GM18861 (cell line): ENCODE measurements around the gene TALDO1.

Experiments
- ATAC-seq: cut with Tn5 transposase; IDR thresholded peaks from one replicate; pipeline ENCODE4 v1.9.1; 2021; ENCODE audit not compliant: unreplicated experiment

Gene TALDO1

DNA sequence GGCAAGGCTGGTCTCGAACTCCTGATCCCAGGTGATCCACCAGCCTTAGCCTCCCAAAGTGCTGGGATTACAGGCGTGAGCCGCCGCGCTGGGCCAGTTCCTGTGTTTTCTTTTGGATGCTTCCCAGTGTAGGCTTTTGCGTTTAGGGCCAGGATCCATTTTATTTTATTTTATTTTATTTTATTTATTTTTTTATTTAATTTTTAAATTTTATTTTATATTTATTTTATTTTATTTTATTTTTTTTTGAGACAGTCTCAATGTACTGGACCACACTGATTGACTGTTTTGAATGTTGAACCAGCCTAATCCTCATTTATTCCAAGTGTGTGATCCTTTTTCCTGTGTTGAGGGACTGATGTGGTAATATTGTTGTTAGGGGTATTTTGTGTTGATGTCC lies 32.8 kb upstream of the TALDO1 start:
- no peak for ATAC-seq

DNA sequence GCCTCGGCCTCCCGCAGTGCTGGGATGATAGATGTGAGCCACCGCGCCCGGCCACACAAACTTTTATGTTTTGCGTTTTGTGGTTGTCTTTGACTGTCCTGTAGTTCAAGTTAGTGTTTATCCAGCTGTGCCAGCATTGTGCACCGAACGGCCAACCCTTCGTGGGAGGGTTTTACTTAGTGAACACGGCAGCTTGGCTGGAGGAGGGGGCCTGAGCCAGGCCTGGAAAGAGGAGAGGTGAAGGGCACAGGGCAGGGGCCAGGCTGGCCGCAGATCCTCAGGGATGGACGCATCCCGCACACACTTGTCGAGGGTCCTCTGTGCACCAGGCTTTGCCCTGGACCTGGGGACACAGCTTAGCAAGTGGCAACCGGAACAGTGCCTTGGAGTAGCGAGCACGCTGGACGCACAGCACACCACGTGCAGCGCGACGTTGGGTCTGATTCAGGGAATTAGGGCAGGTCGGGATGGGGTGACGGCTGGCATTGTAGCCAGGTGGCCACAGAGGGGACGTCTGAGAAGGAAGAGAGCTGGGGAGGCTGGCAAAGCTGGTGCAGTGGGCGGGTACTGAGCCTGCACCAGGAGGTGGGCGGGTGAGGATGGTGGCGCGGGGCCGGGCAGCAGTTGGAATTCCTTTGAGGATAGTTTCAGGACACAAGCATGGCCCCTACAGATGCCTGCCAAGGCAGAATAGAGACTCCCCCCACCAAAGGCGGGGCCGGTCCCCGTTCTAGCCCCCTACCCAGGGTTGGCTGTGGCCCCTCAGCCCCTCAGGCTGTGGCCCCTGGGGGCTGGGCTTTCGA lies 27.8 kb upstream of the TALDO1 start:
- ATAC-seq, result no peak

DNA sequence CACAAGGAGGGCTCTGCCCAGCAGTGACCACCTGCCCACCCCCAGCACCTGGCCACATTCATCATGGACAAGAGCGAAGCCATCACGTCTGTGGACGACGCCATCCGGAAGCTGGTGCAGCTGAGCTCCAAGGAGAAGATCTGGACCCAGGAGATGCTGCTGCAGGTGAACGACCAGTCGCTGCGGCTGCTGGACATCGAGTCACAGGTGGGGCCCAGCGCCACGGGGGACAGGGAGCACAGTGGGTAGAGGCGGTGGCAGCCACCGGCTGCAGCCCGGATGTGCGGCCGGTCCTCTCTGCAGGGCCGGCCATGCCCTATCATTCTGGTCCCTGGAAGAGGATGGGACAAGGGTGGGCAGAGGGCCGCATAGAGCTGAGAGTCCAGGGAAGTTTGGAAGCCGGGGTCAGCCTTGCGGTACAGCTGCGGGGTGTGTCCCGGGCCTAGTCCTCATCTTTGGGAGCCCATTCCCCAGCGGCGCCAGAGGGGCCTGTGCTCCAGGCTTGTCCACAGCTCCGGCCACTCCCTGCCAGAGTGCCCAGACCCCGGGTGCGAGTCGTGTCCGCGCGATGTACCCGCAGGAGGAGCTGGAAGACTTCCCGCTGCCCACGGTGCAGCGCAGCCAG lies 27.1 kb upstream of the TALDO1 start:
- no peak for ATAC-seq

DNA sequence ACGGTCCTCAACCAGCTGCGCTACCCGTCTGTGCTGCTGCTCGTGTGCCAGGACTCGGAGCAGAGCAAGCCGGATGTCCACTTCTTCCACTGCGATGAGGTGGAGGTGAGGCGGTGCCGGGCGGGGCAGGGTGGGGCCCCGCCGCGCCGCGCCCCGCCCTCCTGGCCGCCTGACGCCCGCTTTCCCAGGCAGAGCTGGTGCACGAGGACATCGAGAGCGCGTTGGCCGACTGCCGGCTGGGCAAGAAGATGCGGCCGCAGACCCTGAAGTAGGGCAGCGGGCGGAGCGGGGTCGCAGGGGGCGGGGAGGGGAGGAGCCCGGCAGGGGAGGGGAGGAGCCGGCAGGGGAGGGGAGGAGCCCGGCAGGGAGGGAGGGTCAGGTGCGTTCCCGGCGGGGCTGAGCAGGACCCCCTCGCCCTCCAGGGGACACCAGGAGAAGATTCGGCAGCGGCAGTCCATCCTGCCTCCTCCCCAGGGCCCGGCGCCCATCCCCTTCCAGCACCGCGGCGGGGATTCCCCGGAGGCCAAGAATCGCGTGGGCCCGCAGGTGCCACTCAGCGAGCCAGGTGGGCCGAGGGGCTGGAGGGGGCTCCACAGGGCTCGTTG lies 26.5 kb upstream of the TALDO1 start:
- ATAC-seq, result no peak

DNA sequence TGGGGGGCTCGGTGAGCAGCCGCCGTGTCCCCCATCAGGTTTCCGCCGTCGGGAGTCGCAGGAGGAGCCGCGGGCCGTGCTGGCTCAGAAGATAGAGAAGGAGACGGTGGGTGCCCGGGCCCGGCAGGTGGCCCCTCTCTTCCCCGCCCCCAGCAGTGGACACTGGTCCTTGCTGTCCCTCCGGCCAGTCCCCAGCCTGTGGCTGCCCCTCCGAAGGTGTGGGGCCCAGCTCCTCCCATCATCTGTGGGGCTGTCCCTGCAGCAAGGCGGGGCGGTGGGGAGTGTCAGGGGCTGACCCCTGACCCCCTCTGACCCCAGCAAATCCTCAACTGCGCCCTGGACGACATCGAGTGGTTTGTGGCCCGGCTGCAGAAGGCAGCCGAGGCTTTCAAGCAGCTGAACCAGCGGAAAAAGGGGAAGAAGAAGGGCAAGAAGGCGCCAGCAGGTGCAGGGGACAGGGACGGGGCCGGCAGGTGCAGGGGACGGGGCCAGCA lies 26.0 kb upstream of the TALDO1 start:
- no peak for ATAC-seq

DNA sequence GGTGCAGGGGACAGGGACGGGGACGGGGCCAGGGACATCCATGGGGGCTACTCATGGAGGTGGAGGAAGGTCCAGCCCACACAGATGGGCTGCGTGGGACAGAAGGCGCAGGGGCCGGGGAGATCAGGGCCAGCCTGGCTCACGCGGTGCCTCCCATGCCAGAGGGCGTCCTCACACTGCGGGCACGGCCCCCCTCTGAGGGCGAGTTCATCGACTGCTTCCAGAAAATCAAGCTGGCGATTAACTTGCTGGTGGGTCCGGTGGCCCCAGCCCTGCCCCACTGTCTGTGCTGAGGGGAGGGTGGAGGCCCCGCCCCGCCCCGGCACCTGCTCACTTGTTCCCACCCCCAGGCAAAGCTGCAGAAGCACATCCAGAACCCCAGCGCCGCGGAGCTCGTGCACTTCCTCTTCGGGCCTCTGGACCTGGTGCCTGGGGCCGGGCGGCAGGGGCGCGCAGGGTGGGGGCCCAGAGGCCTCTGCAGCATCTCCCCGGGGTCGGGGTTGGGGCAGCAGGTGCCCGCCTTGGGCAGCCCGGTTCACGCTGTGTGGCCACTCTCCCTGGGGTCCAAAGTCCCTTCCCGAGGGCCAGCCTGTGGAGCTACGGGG lies 25.4 kb upstream of the TALDO1 start:
- ATAC-seq, result no peak

DNA sequence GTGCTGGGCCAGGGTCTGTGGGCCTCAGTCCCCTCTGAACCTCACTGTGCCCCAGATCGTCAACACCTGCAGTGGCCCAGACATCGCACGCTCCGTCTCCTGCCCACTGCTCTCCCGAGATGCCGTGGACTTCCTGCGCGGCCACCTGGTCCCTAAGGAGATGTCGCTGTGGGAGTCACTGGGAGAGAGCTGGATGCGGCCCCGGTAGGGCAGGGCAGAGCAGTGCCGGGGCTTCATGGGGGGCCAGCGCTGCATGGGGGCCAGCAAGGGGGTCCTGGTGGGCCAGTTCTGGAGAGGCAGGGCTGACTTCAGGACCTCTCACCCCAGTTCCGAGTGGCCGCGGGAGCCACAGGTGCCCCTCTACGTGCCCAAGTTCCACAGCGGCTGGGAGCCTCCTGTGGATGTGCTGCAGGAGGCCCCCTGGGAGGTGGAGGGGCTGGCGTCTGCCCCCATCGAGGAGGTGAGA lies 24.9 kb upstream of the TALDO1 start:
- no peak for ATAC-seq

DNA sequence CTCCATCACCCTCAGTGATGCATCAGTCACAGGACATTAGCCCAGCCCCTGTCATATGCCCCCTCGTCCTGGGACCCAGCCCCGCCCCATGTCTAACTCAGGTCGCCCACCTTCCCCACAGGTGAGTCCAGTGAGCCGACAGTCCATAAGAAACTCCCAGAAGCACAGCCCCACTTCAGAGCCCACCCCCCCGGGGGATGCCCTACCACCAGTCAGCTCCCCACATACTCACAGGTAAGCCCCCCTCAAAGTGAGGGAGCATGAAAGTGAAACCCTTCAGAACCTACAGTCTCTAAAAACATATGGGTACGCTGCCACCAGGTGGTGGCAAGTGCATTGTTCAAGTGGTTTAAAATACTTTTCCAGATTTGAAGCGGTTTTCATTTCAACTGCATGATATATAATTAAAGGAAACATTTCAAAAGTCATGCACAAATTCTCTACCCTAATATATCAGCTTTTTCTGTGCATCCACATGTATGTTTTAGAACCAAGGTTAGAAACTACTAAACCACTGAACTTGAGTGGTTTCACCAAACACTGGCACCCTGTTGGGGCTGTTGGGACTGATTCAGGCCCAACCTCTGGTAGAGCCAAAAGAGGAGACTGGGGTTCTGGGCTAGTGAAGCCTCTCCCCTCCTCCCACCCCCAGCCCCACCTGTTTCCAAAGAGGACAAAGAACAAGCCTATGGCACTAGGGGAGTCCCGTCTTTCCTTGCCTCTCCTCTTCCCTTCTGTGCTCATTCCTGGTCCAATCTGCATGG lies 24.0 kb upstream of the TALDO1 start:
- ATAC-seq, result no peak

DNA sequence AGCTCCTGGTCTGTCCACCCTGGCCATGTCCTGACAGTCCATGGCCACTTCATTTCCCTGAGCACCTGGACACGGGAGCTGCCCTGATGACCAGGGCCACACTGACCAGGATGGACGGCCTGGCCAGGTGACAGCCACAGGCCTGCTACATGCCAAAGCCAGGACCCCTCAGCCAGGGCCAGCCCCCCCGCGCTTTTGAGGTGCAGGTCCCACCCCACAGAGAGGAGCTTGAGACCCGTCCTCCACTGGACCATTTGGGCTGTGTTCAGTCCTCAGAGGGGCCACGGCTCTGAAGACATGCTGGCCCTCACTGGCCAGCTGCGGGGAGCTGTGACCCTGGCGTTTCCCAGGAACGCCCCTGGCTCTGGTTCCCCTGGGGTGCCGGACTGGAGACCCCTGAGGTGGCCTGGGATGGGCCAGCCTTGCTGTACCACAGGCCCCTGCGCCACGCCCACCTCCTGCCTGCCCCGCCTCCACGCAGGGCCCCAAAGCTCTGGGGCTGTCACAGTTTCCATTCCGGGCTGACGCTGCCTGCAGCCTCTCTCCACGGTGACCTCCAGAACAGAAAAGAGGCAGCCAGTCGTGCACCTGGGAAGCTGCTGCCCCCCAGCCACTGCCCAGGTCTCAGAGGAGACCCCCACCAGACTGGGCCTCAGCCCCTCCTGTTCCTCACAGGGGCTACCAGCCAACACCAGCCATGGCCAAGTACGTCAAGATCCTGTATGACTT lies 23.1 kb upstream of the TALDO1 start:
- no peak for ATAC-seq

DNA sequence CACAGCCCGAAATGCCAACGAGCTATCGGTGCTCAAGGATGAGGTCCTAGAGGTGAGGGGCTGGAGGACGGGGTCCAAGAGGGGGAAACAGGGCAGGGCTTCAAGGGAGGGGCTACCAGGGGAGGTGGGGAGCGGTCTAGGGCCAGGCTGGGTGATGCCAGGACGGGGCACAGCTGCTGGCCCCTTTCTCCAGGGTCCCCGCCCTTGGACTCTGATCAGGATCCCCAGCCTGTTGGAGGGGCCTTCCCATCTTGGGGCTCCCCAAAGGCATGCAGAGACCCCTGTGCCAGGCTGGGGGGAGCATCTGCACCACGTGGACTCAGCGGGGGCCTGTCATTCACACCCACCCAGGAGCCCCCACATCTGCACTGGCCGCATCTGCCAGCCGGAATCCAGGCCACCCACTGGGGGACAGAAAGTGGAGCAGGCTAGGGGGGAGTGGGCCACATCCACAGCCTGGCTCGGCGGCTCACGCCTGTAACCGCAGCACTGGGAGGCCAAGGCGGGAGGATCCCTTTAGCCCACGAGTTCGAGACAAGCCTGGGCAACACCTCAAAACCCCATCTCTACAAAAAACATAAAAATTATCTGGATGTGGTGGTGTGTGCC lies 22.4 kb upstream of the TALDO1 start:
- ATAC-seq, result no peak

DNA sequence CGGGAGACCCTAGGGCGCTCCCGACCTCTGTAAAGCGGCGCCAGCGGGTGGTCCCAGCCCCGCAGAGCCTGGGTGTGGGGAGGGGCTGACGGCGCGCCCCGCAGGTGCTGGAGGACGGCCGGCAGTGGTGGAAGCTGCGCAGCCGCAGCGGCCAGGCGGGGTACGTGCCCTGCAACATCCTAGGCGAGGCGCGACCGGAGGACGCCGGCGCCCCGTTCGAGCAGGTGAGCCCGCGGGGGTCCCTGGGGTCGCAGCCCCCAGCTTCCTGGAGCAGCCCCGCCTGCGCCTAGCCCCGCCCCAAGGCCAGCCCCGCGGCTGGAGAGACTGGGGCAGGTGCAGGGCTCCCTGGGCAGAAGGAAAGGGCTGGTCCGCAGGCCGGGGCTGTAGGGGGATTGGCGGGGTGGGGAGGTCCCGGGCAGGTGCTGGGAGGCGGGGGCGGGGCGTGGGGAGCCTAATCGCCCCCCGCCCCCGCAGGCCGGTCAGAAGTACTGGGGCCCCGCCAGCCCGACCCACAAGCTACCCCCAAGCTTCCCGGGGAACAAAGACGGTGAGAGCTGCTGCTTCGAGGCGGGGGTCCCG lies 21.6 kb upstream of the TALDO1 start:
- ATAC-seq, result no peak

DNA sequence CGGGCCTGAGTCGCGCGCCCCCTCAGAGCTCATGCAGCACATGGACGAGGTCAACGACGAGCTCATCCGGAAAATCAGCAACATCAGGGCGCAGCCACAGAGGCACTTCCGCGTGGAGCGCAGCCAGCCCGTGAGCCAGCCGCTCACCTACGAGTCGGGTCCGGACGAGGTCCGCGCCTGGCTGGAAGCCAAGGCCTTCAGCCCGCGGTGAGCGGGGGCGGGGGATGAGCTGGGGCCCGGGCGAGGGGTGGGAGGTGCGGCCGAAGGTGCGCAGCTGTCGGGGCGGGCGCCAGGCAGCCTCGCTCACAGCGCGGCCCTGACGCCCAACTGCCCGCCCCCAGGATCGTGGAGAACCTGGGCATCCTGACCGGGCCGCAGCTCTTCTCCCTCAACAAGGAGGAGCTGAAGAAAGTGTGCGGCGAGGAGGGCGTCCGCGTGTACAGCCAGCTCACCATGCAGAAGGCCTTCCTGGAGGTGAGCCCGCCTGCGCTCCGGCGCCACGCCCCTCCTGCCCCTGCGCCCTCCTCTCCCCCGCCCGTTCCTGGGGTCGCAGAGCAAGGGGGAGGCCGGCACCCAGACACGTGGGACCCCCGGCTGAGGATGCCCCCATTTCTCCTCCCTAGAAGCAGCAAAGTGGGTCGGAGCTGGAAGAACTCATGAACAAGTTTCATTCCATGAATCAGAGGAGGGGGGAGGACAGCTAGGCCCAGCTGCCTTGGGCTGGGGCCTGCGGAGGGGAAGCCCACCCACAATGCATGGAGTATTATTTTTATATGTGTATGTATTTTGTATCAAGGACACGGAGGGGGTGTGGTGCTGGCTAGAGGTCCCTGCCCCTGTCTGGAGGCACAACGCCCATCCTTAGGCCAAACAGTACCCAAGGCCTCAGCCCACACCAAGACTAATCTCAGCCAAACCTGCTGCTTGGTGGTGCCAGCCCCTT lies 20.7 kb upstream of the TALDO1 start:
- ATAC-seq, result no peak

DNA sequence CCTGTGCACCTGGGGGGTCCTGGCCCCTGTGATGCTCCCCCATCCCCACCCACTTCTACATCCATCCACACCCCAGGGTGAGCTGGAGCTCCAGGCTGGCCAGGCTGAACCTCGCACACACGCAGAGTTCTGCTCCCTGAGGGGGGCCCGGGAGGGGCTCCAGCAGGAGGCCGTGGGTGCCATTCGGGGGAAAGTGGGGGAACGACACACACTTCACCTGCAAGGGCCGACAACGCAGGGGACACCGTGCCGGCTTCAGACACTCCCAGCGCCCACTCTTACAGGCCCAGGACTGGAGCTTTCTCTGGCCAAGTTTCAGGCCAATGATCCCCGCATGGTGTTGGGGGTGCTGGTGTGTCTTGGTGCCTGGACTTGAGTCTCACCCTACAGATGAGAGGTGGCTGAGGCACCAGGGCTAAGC lies 20.0 kb upstream of the TALDO1 start:
- no peak for ATAC-seq

DNA sequence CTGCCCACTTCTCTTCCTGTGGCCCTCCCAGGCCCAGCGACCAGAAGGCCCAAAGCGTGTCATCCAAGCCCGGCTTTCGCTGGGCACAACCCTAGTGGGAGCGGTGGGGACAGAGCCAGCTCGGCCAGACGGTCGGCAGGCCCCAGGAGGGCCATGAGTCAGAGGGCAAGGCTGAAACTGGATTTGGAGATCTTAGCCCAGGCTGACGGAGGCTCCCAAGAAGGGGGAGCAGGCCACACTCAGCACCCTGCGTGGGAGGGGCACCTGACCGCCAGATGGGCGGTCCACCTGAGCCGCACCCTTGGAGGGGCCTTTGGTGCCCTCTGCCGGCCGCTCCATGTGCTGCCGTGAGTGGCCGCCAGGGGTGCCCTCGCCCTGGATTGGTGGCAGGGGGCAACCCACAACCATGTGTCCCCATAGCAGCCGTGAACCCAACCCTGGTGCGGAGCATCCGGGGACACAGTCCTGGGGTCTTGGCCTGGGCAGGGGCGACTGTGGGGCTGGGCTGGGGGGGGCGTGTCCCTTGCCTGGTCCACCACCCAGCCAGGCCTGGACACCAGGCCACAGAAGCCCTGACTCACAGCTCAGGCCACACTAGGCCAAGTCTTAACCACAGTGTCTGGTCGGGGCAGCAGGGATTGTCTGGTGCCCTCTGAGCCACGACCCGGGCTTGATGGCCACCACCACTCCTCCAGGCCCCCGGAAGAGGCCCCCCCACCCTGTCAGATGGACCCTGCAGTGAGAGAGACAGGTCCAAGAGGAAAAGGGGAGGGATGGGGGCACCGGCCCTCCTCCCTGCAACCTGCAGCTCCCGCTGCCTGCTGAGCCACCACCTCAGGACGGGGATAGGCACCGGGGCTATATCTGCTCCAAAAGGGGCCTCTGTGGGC lies 19.2 kb upstream of the TALDO1 start:
- no peak for ATAC-seq

DNA sequence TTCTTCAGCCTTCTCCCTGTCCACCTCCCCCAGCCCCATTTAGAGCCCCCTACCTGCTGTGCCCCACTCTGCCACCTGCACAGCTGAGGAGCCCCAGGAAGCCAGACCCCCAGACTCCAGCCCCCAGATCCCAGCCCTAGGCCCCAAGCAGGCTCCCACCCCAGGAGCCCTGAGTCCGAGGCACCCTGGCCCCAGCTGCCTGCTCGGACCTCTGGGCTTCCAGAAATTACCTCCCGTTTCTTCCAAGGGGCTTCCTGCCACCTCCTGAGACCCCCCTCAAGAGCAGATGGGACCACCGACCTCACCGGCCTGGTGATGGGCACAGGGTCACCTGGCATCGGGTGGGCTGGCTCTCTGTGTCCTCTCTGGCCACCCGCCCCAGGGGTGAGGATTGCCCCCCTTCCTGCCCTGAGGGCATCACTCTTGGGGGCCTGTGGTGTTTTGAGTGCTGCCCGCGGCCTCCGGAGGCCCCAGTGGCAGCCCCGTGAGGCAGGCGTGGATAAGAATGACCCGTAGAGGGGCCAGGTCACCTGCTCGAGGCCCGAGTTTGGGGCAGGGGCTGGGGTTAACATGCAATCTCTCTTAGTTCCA lies 18.3 kb upstream of the TALDO1 start:
- no peak for ATAC-seq

DNA sequence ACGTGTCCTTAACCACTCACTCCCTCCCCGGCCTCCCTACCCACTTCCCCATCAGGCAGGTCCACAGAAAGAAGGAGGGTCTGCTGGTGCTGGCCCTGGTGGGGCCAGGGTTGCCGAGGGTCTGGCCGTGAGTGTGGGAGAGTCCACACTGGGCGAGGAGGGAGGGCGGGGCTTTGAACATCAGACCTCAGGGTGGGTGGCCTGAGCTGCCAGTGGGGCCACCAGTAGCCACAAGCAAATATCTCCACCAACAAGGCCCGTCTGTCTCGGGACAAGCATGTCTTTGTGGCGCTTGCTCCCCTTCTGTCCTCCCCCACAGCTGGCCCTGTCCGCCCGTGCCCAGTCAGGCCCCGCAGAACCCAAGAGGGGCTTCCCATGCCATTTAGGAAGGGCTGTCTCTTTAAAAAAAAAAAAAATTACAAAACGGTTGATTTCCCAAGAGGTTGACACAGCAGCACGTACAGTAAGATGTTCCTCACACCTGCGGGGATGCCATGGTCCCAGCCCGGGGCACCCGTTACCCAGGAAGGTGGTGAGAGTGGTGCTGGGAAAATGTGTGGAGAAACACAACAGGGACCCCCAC lies 17.7 kb upstream of the TALDO1 start:
- no peak for ATAC-seq

DNA sequence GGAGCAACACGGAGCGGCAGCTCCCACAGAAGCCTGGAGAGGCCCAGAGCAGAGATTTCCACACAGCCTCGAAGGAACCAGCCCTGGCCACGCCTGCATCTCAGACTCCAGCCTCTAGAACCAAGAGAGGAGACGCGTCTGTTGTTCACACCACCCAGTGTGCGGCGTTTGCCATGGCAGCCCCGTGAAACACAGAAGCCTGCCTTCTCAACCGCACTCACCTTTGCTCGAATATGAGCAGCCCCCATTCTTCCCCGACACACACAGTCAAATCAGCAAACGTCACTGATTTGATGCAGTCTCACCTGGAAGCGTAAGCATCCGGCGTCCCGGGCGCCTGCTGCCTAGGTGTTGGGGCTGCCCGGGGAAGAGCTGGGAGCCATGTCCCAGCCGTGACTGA lies 14.2 kb upstream of the TALDO1 start:
- no peak for ATAC-seq
